CD14-positive monocyte (primary cell): ENCODE data around the gene GARIN1A. TPM values are rescaled to one million over a fixed set of nuclear protein-coding genes. Genes with fewer than 3 reads are reported as not detected.

Source experiments
- DNase-seq, 3 donors: peaks; one replicate each; pipeline ENCODE4 v3.0.0-alpha.2; 2011 to 2022
- H2AFZ ChIP-seq: 2 replicates; pipeline ENCODE4 v1.6.0; 2012; ENCODE audit warnings: mild to moderate bottlenecking, low read depth, low read length, inconsistent platforms; ENCODE audit not compliant: insufficient read depth, poor library complexity, severe bottlenecking
- H3K27ac ChIP-seq, 2 donors: 1 replicate in 1 of 2; 2 replicates in 1 of 2; pipeline ENCODE4 v1.5.1; 2012 to 2013; ENCODE audit warnings: low read length in 2 of 2, control low read depth in 1 of 2, inconsistent platforms in 1 of 2, low read depth in 1 of 2, mild to moderate bottlenecking in 1 of 2
- H3K27me3 ChIP-seq, 2 donors: one replicate each; pipeline versions ENCODE4 v1.6.0 to v1.6.1; 2011 to 2013; ENCODE audit warnings: low read length in 2 of 2; ENCODE audit not compliant: control insufficient read depth in 2 of 2, insufficient read depth in 2 of 2
- H3K36me3 ChIP-seq, 2 donors: replicated peaks in 1 of 2; 1 replicate in 1 of 2; 2 replicates in 1 of 2; pipeline versions ENCODE4 v1.5.1 to v1.6.1; 2012 to 2013; ENCODE audit warnings: low read length in 2 of 2, control low read depth in 1 of 2, inconsistent platforms in 1 of 2, mild to moderate bottlenecking in 1 of 2; ENCODE audit not compliant: insufficient read depth in 2 of 2, control insufficient read depth in 1 of 2
- H3K4me1 ChIP-seq, 2 donors: 1 replicate in 1 of 2; 2 replicates in 1 of 2; pipeline versions ENCODE4 v1.5.1 to v1.6.1; 2012 to 2013; ENCODE audit warnings: low read length in 2 of 2, control low read depth in 1 of 2, inconsistent platforms in 1 of 2, mild to moderate bottlenecking in 1 of 2, moderate library complexity in 1 of 2; ENCODE audit not compliant: insufficient read depth in 2 of 2, control insufficient read depth in 1 of 2
- H3K4me2 ChIP-seq: replicated peaks from 2 replicates; pipeline ENCODE3; 2012; ENCODE audit warnings: low read length, moderate library complexity, mild to moderate bottlenecking; ENCODE audit not compliant: poor library complexity, severe bottlenecking; ENCODE audit errors: extremely low read depth
- H3K4me3 ChIP-seq, 3 experiments: fragments of 200-600 bp in 1 of 3; sonication (generic) in 1 of 3; replicated peaks in 1 of 3; 1 replicate in 2 of 3; 2 replicates in 1 of 3; pipeline ENCODE4 v1.5.1; 2011 to 2013; ENCODE audit warnings: low read length in 3 of 3, mild to moderate bottlenecking in 3 of 3, control low read depth in 2 of 3, low read depth in 2 of 3, inconsistent platforms in 1 of 3, moderate library complexity in 1 of 3
- H3K79me2 ChIP-seq: 2 replicates; pipeline ENCODE4 v1.6.0; 2012; ENCODE audit warnings: mild to moderate bottlenecking, control low read depth, inconsistent platforms, low read length, moderate library complexity; ENCODE audit not compliant: insufficient read depth
- H3K9ac ChIP-seq: 2 replicates; pipeline ENCODE4 v1.6.0; 2017; ENCODE audit warnings: low read length, mild to moderate bottlenecking; ENCODE audit not compliant: insufficient read depth, poor library complexity, severe bottlenecking
- H3K9me3 ChIP-seq, 2 donors: replicated peaks in 1 of 2; 1 replicate in 1 of 2; 2 replicates in 1 of 2; pipeline versions ENCODE4 v1.5.1 to v1.6.1; 2012 to 2013; ENCODE audit warnings: low read length in 2 of 2, control low read depth in 1 of 2; ENCODE audit not compliant: control insufficient read depth in 1 of 2, insufficient read depth in 1 of 2
- H4K20me1 ChIP-seq: 2 replicates; pipeline ENCODE4 v1.6.0; 2012; ENCODE audit warnings: mild to moderate bottlenecking, low read length, control low read depth, moderate library complexity; ENCODE audit not compliant: insufficient read depth
- H3K27ac Mint-ChIP-seq, 7 donors: one replicate each; pipeline ENCODE4 v1.8.0; 2020; ENCODE audit warnings: mild to moderate bottlenecking in 7 of 7, mixed read lengths in 7 of 7, moderate library complexity in 6 of 7, inconsistent platforms in 2 of 7
- H3K27me3 Mint-ChIP-seq, 3 donors: one replicate each; pipeline ENCODE4 v1.8.0; 2021 to 2022; ENCODE audit warnings: low read depth in 3 of 3, mild to moderate bottlenecking in 3 of 3, mixed read lengths in 3 of 3, moderate library complexity in 3 of 3, inconsistent platforms in 1 of 3
- H3K36me3 Mint-ChIP-seq, 2 donors: one replicate each; pipeline ENCODE4 v1.8.0; 2020; ENCODE audit warnings: mixed read lengths in 2 of 2, inconsistent platforms in 1 of 2, mild to moderate bottlenecking in 1 of 2
- H3K4me1 Mint-ChIP-seq: one replicate; pipeline ENCODE4 v1.8.0; 2020; ENCODE audit warnings: mild to moderate bottlenecking, mixed read lengths
- H3K4me3 Mint-ChIP-seq, 2 donors: one replicate each; pipeline ENCODE4 v1.8.0; 2020; ENCODE audit warnings: mild to moderate bottlenecking in 2 of 2, mixed read lengths in 2 of 2, moderate library complexity in 1 of 2
- H3K9me3 Mint-ChIP-seq, 7 donors: one replicate each; pipeline ENCODE4 v1.8.0; 2020 to 2022; ENCODE audit warnings: mixed read lengths in 7 of 7, mild to moderate bottlenecking in 6 of 7, moderate library complexity in 6 of 7, inconsistent platforms in 2 of 7
- CTCF ChIP-seq: fragments of 200-600 bp; IDR thresholded peaks from one replicate; pipeline ENCODE4 v1.8.0; 2022; ENCODE audit warnings: antibody characterized with exemption, mild to moderate bottlenecking
- WGBS: methylation state at CpG from one replicate; pipeline ENCODE4 v1.1.5; 2013; ENCODE audit warnings: missing lambda C conversion rate; ENCODE audit not compliant: insufficient coverage; 5-methylcytosine and 5-hydroxymethylcytosine counted together
- intact Hi-C, 2 donors: fragments of 100-400 bp; cut with micrococcal nuclease; formaldehyde crosslinking; loops; one replicate each; pipeline versions ENCODE4 v1.15.0 to v1.15.1; 2023
- polyA plus RNA-seq, 3 donors: library from polyadenylated mRNA; depleted of rRNA in 1 of 3; unstranded in 2 of 3; stranded (reverse) in 1 of 3; fragments of 300-500 nt in 2 of 3; fragments of >200 nt in 1 of 3; fragmentation: Illumina TruSeq in 2 of 3; gene quantifications; 1 replicate in 2 of 3; 2 replicates in 1 of 3; pipeline ENCODE4 v1.2.3, GENCODE V29; 2012 to 2021

GARIN1A gene
- polyA plus RNA-seq, 3 donors, result 0.02 to 1.8 TPM; not detected in 1

GRCh38 chr7:128703609-128704241, 31.6 kb downstream of the GARIN1A start:
- Histone ChIP-seq H3K4me1 (peaks cover 0 to 13% of the 10 kb centered on the region in 2 donors), H3K4me3 (no peak overlapping the region), H3K27me3 (peaks cover 12 to 17% of the 10 kb centered on the region in 2 donors), H3K36me3 (no peaks in the 10 kb centered on the region), H3K9me3 (no peaks in the 10 kb centered on the region), H3K4me2 (no peak overlapping the region), H3K27ac (no peak overlapping the region), H3K79me2 (no peaks in the 10 kb centered on the region), H2AFZ (no peak overlapping the region), H4K20me1 (no peaks in the 10 kb centered on the region), H3K9ac (no peak overlapping the region)
- H3K4me1 Mint-ChIP-seq, result peaks cover 11% of the 10 kb centered on the region
- peaks cover 11 to 26% (median 14%) of the 10 kb centered on the region in 3 donors for H3K27me3 Mint-ChIP-seq
- intact Hi-C loops, result no loop called here
- no peak overlapping the region for H3K4me3 Mint-ChIP-seq
- no peak for DNase-seq
- H3K27ac Mint-ChIP-seq, result no peak overlapping the region
- 97% methylated on average over 3 of the region's 7 CpGs for WGBS
- H3K36me3 Mint-ChIP-seq, result no peaks in the 10 kb centered on the region
- H3K9me3 Mint-ChIP-seq, result peaks cover 0 to 2% (median 2%) of the 10 kb centered on the region in 7 donors
- TF ChIP-seq CTCF, result no peak

GRCh38 chr7:128705891-128706333, 33.8 kb downstream of the GARIN1A start:
- Mint-ChIP-seq H3K4me1 (peaks cover 19% of the 10 kb centered on the region), H3K36me3 (no peaks in the 10 kb centered on the region), H3K9me3 (peaks cover 0 to 2% (median 2%) of the 10 kb centered on the region in 7 donors), H3K4me3 (no peak overlapping the region), H3K27me3 (peaks cover 5 to 8% (median 7%) of the 10 kb centered on the region in 3 donors), H3K27ac (no peak overlapping the region)
- Histone ChIP-seq H2AFZ (no peak overlapping the region), H3K4me3 (no peak overlapping the region), H3K9me3 (no peaks in the 10 kb centered on the region), H3K36me3 (no peaks in the 10 kb centered on the region), H3K27ac (no peak overlapping the region), H3K27me3 (peaks cover 0 to under 1% of the 10 kb centered on the region in 2 donors), H3K4me1 (peaks cover 10 to 24% of the 10 kb centered on the region in 2 donors), H3K9ac (no peak overlapping the region), H3K79me2 (no peaks in the 10 kb centered on the region), H3K4me2 (no peak overlapping the region), H4K20me1 (no peaks in the 10 kb centered on the region)
- intact Hi-C loops, result no loop called here
- no peak for TF ChIP-seq CTCF
- WGBS, result no CpG with 5 or more reads among the region's 3 CpGs
- no peak for DNase-seq
